ENCODE measurements around the gene ZNF862.

The ZNF862 gene

GRCh38 chr7:149845257-149845980 is 7.2 kb downstream of the ZNF862 start:
- DNase-seq (ENCODE audit: low read depth): no peak

GRCh38 chr7:149846021-149846420 is 7.8 kb downstream of the ZNF862 start:
- no peak for DNase-seq (ENCODE audit: low read depth)

GRCh38 chr7:149846436-149847046 is 8.4 kb downstream of the ZNF862 start:
- DNase-seq (ENCODE audit: low read depth): no peak

GRCh38 chr7:149849174-149849573 is 11.0 kb downstream of the ZNF862 start:
- no peak for DNase-seq (ENCODE audit: low read depth)

- DNase-seq (ENCODE audit: low read depth): no peak
These were observed 11.9 kb downstream of the ZNF862 start for GRCh38 chr7:149850007-149850594.

GRCh38 chr7:149850716-149851115 is 12.5 kb downstream of the ZNF862 start:
- DNase-seq (ENCODE audit: low read depth): no peak

GRCh38 chr7:149851449-149851848 is 13.3 kb downstream of the ZNF862 start:
- no peak for DNase-seq (ENCODE audit: low read depth)

- DNase-seq (ENCODE audit: low read depth): no peak
These were observed 15.0 kb downstream of the ZNF862 start for GRCh38 chr7:149853157-149853556.

- DNase-seq (ENCODE audit: low read depth): peak; percentile 33
These were observed 16.6 kb downstream of the ZNF862 start for GRCh38 chr7:149854611-149855360.

- DNase-seq (ENCODE audit: low read depth): peak; percentile 66
These were observed 17.5 kb downstream of the ZNF862 start for GRCh38 chr7:149855361-149856305.

- DNase-seq (ENCODE audit: low read depth): no peak
These were observed 18.4 kb downstream of the ZNF862 start for GRCh38 chr7:149856583-149856982.

GRCh38 chr7:149859369-149859768 is 21.2 kb downstream of the ZNF862 start:
- DNase-seq (ENCODE audit: low read depth): no peak

- no peak for DNase-seq (ENCODE audit: low read depth)
These were observed 21.7 kb downstream of the ZNF862 start for GRCh38 chr7:149859876-149860275.

- no peak for DNase-seq (ENCODE audit: low read depth)
These were observed 22.9 kb downstream of the ZNF862 start for GRCh38 chr7:149860821-149861727.

- no peak for DNase-seq (ENCODE audit: low read depth)
These were observed 23.5 kb downstream of the ZNF862 start for GRCh38 chr7:149861728-149862045.

- DNase-seq (ENCODE audit: low read depth): no peak
These were observed 24.0 kb downstream of the ZNF862 start for GRCh38 chr7:149862156-149862555.

GRCh38 chr7:149863500-149863899 is 25.3 kb downstream of the ZNF862 start:
- no peak for DNase-seq (ENCODE audit: low read depth)

- no peak for DNase-seq (ENCODE audit: low read depth)
These were observed 25.8 kb downstream of the ZNF862 start for GRCh38 chr7:149864023-149864422.

- DNase-seq (ENCODE audit: low read depth): no peak
These were observed 26.6 kb downstream of the ZNF862 start for GRCh38 chr7:149864751-149865150.

- DNase-seq (ENCODE audit: low read depth): no peak
These were observed 27.3 kb downstream of the ZNF862 start for GRCh38 chr7:149865437-149865836.
